ENCODE measurements around the gene PGLYRP4.

DNA sequence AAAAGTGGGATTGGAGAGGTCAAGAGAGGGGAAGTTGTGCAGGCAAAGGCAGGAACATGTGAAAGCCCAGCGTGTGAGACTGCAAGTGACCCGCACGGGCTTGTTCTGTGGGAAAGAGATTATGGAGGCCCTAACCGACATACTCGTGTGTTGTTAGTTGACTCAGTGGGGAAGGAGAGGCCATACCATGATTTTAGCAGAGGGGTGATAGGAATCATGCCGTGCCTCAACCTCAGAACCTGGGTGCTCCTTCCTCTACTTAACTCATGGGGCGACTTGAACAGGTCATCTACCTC, 55.2 kb downstream of the PGLYRP4 start:
- TF ChIP-seq, protein P1, sequence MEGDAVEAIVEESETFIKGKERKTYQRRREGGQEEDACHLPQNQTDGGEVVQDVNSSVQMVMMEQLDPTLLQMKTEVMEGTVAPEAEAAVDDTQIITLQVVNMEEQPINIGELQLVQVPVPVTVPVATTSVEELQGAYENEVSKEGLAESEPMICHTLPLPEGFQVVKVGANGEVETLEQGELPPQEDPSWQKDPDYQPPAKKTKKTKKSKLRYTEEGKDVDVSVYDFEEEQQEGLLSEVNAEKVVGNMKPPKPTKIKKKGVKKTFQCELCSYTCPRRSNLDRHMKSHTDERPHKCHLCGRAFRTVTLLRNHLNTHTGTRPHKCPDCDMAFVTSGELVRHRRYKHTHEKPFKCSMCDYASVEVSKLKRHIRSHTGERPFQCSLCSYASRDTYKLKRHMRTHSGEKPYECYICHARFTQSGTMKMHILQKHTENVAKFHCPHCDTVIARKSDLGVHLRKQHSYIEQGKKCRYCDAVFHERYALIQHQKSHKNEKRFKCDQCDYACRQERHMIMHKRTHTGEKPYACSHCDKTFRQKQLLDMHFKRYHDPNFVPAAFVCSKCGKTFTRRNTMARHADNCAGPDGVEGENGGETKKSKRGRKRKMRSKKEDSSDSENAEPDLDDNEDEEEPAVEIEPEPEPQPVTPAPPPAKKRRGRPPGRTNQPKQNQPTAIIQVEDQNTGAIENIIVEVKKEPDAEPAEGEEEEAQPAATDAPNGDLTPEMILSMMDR (conservative IDR thresholded peaks at IDR 0.05; ENCODE audit: low read length): no peak
- TF ChIP-seq EZH2phosphoT487 (IDR thresholded peaks at IDR 0.05; ENCODE audit: borderline replicate concordance, low read depth, low read length): no peak
